Measurements from ENCODE around the gene CPA1.

DNA sequence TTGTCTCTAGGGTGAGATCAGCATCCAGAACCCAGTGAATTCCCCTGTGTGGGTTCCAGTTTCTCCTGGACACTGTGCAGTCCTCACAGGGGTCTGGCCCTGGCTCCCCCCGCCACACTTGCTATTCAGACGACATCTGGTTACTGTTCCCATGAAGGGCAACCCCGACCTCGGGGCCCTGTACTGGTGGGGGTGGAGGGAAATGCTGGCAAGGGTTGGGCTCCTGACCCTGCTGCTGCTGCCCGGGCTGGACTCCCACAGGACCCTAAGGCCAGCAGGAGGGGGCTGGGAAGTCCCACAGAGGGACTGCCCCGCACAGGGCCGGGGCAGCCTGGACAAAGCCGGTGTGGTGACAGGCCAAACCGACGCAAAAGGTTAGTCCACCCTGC is 768 bp upstream of the CPA1 start:
- TF ChIP-seq, protein P1, sequence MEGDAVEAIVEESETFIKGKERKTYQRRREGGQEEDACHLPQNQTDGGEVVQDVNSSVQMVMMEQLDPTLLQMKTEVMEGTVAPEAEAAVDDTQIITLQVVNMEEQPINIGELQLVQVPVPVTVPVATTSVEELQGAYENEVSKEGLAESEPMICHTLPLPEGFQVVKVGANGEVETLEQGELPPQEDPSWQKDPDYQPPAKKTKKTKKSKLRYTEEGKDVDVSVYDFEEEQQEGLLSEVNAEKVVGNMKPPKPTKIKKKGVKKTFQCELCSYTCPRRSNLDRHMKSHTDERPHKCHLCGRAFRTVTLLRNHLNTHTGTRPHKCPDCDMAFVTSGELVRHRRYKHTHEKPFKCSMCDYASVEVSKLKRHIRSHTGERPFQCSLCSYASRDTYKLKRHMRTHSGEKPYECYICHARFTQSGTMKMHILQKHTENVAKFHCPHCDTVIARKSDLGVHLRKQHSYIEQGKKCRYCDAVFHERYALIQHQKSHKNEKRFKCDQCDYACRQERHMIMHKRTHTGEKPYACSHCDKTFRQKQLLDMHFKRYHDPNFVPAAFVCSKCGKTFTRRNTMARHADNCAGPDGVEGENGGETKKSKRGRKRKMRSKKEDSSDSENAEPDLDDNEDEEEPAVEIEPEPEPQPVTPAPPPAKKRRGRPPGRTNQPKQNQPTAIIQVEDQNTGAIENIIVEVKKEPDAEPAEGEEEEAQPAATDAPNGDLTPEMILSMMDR (IDR thresholded peaks at IDR 0.05), result no peak
- TF ChIP-seq POLR2A (IDR thresholded peaks at IDR 0.05), result no peak
